Measurements from ENCODE around the gene SMIM35. TPM values are rescaled to one million over a fixed set of nuclear protein-coding genes. Genes with fewer than 3 reads are reported as not detected.

The SMIM35 gene
- total RNA-seq, 1 donor from 2014 or later = not detected

- no peak for DNase-seq (ENCODE audit: low read depth)
Observed at GRCh38 chr11:118111019-118111743, 24.4 kb upstream of the SMIM35 start.

GRCh38 chr11:118109231-118109630 is 22.5 kb upstream of the SMIM35 start:
- DNase-seq (ENCODE audit: low read depth) = no peak

- no peak for DNase-seq (ENCODE audit: low read depth)
Observed at GRCh38 chr11:118108513-118108912, 21.8 kb upstream of the SMIM35 start.

- DNase-seq (ENCODE audit: low read depth) = no peak
Observed at GRCh38 chr11:118106789-118107335, 20.1 kb upstream of the SMIM35 start.

GRCh38 chr11:118105657-118106305 is 19.0 kb upstream of the SMIM35 start:
- DNase-seq (ENCODE audit: low read depth) = no peak

DNA sequence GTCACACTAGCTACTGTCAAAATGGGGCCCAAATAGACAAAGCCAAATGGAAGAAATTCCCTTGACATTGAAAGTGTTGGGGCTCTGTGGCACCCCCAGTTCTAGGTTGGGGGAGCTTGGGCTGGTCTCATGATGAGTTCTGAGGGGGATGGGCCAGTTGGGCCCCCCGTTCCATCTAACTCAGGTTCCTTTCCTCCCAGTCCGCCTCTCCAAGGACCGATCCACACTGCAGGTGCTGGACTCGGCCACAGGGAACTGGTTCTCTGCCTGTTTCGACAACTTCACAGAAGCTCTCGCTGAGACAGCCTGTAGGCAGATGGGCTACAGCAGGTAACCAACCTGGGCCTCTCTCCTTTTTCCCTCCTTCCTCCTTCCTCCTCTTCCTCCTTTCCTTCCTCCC is 17.7 kb upstream of the SMIM35 start:
- no peak for DNase-seq (ENCODE audit: low read depth)

GRCh38 chr11:118102721-118103261 is 16.0 kb upstream of the SMIM35 start:
- no peak for DNase-seq (ENCODE audit: low read depth)

DNA sequence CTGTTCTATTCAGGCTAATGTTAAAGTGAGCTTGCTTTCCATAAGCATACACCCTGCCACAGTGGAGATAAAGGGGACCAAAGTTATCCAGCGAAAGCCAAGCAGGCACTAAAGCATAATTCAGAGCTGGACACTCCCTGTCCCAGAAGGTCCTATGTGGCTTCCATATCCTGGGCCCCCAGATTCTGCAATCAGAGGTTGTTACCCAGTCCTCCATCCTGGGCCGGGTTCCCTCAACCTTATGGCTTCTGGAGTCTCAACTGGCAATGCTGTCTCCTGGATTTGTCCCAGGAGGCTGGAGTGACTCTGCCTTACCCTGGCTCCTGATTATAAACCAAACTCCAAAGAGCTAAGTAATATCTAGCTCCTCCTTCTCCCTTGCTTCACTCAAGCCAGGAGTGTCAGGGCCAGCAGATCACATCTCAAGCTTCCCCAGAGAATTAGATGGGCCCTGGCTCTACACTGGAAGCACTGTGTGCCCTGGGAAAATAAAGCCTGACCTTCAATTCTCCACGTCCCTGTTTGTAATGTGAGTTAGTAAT is 14.0 kb upstream of the SMIM35 start:
- DNase-seq (ENCODE audit: low read depth) = no peak

- DNase-seq (ENCODE audit: low read depth) = no peak
Observed at GRCh38 chr11:118099838-118100556, 13.2 kb upstream of the SMIM35 start.

GRCh38 chr11:118098996-118099837 is 12.5 kb upstream of the SMIM35 start:
- DNase-seq (ENCODE audit: low read depth) = no peak

DNA sequence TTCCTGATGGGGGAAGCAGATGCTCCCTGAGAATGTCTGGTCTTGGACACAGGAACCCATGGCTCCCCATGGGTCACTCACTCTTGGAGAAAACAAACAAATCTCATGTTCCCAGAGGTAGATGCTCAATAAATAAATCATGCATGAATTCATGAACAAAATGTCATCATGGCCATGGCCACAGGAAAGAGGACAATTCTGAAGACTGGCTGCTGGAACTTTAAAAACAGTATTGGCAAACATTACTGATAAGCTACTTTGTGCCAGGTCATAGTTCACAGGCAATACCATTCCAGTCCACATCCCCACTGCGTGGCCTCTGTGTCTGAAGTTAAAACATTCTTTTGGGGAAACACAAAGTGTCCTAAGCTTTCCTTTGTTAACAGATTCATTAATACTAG is 9.2 kb upstream of the SMIM35 start:
- no peak for DNase-seq (ENCODE audit: low read depth)

DNA sequence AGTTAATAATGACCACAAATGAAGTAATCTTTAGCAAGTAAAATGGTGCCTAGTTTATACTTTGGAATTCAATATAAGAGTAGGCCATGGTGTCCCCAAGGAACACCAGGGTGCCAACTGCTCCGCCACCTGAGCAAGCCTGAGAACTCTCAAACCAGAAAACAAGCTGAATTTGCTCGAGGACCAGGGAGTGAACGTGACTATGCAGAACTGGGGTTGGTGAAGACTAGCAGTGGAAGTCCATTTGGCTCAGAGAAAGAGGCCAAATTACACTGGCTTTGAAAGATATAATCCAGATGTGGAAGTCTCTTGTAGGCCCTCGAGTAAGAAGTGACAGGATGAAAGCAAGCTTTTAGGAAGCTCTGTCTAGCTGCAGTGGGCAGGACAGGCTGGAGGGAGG is 8.7 kb upstream of the SMIM35 start:
- DNase-seq (ENCODE audit: low read depth) = no peak

DNA sequence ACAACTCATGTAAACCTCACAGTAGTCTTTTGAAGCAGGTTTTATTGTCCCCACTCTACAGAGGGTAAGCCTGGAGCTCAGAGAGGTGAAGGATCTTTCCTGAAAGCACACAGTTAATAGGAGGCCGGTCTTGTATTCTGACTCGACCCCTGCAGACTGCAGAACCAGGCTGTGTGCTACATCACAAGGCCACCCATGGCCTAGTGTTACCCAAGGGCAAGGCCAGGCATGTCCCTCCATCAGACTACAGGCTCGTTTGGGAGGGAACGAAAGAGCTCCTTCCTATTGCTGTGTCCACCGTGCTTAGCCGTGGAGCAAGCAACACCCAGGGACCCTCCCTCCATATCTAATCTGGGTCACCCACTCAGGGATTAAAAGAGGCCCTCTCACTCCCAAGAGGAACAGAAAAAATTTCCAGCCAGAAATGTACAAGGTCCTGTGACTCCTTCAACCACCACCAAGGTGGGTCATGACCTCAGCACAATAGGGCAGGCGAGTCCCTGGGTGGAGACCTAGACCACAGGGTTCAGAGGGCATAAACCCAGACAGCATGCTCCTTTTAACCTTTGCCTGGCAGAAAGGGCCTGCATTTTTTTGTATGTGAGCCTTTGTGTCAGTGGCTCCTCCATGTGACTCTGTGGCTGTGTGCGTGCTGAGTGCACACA is 6.3 kb upstream of the SMIM35 start:
- no peak for DNase-seq (ENCODE audit: low read depth)

DNA sequence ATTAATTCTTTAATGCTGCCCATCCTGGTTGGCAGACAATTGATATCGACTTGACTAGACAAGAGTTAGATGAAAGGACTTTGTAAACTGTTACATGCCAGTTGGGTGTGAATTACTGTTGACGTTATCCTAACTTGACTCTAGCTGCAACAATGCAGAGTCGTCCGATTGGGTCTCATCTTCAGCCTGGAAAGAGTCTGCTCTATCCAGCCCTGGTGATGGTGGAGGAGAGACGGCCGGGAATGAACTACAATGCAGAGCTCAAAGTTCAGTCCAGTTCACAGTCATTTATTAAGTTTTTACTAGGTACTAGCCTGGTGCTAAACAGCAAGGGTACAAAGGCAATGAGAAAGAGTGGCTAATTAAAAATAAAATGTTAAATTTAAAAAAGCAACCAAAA is 4.9 kb upstream of the SMIM35 start:
- no peak for DNase-seq (ENCODE audit: low read depth)

- DNase-seq (ENCODE audit: low read depth) = no peak
Observed at GRCh38 chr11:118090545-118091162, 3.9 kb upstream of the SMIM35 start.

GRCh38 chr11:118088531-118088930 is 1.8 kb upstream of the SMIM35 start:
- DNase-seq (ENCODE audit: low read depth) = no peak

GRCh38 chr11:118087931-118088330 is 1.2 kb upstream of the SMIM35 start:
- no peak for DNase-seq (ENCODE audit: low read depth)

- no peak for DNase-seq (ENCODE audit: low read depth)
Observed at GRCh38 chr11:118084656-118085055, 2.1 kb downstream of the SMIM35 start.

- DNase-seq (ENCODE audit: low read depth) = no peak
Observed at GRCh38 chr11:118084247-118084646, 2.5 kb downstream of the SMIM35 start.
